Thymus (tissue), 11 donors: ENCODE results near the gene SUSD3. TPM values are rescaled to one million over a fixed set of nuclear protein-coding genes. Genes with fewer than 3 reads are reported as not detected.

Experiments used
- DNase-seq, 9 donors: peaks; one replicate each; pipeline ENCODE4 v3.0.0-alpha.2; 2013; ENCODE audit warnings: low spot score in 9 of 9, low read depth in 6 of 9, missing footprints in 1 of 9
- H3K27ac ChIP-seq, 2 donors: one replicate each; pipeline ENCODE4 v1.5.1; 2013; ENCODE audit warnings: control low read depth in 1 of 2, low read depth in 1 of 2, low read length in 1 of 2, mild to moderate bottlenecking in 1 of 2, moderate library complexity in 1 of 2
- H3K27me3 ChIP-seq, 2 donors: one replicate each; pipeline ENCODE4 v1.5.1; 2013; ENCODE audit warnings: low read length in 1 of 2; ENCODE audit not compliant: control insufficient read depth in 2 of 2, insufficient read depth in 1 of 2
- H3K36me3 ChIP-seq, 2 donors: one replicate each; pipeline ENCODE4 v1.5.1; 2013; ENCODE audit warnings: low read length in 1 of 2, mild to moderate bottlenecking in 1 of 2, moderate library complexity in 1 of 2; ENCODE audit not compliant: control insufficient read depth in 2 of 2, insufficient read depth in 2 of 2
- H3K4me1 ChIP-seq, 2 donors: one replicate each; pipeline ENCODE4 v1.5.1; 2013; ENCODE audit warnings: low read length in 2 of 2; ENCODE audit not compliant: control insufficient read depth in 2 of 2, insufficient read depth in 2 of 2
- H3K4me3 ChIP-seq, 2 donors: one replicate each; pipeline ENCODE4 v1.5.1; 2013; ENCODE audit warnings: low read length in 2 of 2, control low read depth in 1 of 2, mild to moderate bottlenecking in 1 of 2
- H3K9me3 ChIP-seq, 2 donors: one replicate each; pipeline ENCODE4 v1.5.1; 2013; ENCODE audit warnings: low read length in 1 of 2, mild to moderate bottlenecking in 1 of 2; ENCODE audit not compliant: control insufficient read depth in 2 of 2, insufficient read depth in 1 of 2
- WGBS: extraction: QIAGEN DNeasy Blood & Tissue Kit; methylation state at CpG from one replicate; pipeline ENCODE4 v1.1.7; 2013; 5-methylcytosine and 5-hydroxymethylcytosine counted together
- polyA plus RNA-seq: library from polyadenylated mRNA; stranded (reverse); fragments of 200-250 nt; gene quantifications from one replicate; pipeline ENCODE4 v1.2.3, GENCODE V29; 2013
- total RNA-seq: library from RNA; stranded (reverse); fragments of 120-200 nt; gene quantifications from one replicate; pipeline ENCODE4 v1.2.4, GENCODE V29; 2013
- donor health status: healthy.

Gene SUSD3
- total and polyA plus RNA-seq, 2 donors: 31.0 to 43.8 TPM

DNA sequence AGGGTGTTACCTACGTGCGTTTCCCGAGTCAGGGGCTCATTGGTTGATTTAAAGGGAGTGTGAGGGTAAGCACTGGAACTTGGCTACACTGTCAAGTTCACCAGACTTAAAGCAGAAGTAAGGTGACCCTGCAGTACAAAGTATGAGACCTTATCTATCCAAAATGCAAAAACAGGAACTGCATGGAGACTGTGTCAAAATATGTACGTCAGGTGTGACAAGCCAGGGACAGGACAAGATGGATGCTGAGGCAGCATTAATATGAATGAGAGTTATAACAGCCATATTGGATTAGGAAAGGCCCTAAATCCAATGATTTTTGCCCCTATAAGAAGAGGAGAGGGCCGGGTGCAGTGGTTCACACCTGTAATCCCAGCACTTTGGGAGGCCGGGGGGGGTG lies 15.4 kb upstream of the SUSD3 start:
- H3K4me1 ChIP-seq: peaks cover 0 to 1% of the 10 kb centered on the region in 2 donors
- WGBS: 84% methylated on average over 6 of the region's 6 CpGs
- H3K27me3 ChIP-seq: no peaks in the 10 kb centered on the region
- no peaks in the 10 kb centered on the region for H3K9me3 ChIP-seq
- DNase-seq: no peak
- H3K4me3 ChIP-seq: no peak overlapping the region
- H3K27ac ChIP-seq: no peak overlapping the region
- no peaks in the 10 kb centered on the region for H3K36me3 ChIP-seq

- H3K36me3 ChIP-seq: no peaks in the 10 kb centered on the region
- H3K27me3 ChIP-seq: no peaks in the 10 kb centered on the region
- no peaks in the 10 kb centered on the region for H3K4me1 ChIP-seq
- H3K27ac ChIP-seq: no peak overlapping the region
- H3K9me3 ChIP-seq: no peaks in the 10 kb centered on the region
- 99% methylated on average over 2 of the region's 2 CpGs for WGBS
- H3K4me3 ChIP-seq: no peak overlapping the region
- DNase-seq: no peak
Measured at GRCh38 chr9:93045521-93045920, 13.0 kb upstream of the SUSD3 start.

DNA sequence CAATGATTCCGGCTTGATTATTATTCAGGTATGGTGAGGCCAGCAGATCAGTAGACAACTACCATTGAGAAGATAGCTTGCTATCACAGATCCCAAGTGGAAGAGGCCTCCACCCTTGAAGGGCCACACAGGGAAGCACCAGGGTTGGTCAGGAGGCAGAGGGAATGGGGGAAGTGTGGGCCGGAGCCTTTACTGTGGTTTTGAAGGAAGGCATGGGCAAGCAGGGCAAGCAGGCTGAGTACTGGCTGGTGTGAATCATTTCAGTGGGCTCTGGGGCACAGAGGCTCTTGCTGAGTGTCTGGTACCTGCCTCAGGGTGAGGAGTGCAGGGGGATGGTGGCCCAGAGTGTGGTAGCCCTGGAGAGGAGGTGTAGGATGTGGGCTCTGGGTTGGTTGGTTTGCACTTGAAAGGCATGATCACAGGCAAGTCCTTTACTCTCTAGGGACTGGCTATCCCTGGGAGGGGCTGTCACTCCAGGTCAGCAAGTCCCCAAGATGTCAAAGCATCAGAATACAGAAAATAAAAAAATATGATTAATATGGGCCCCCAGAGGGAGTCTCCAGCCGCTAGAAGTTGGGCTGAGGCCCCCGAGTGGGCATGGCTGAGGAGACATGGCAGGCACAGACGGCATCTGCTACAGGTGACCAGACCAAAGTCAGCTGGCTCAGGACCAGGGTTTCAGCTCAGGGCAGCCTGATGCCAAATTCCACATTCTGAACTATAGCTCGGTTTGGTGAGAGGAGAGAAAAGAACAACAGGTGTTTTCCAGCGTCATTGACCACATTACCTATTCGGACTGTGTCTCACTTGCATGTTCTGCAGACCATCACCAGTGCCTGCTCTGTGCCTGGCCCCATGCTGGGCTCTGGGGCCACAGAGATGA lies 9.7 kb upstream of the SUSD3 start:
- Histone ChIP-seq H3K4me1 (peaks cover 3 to 14% of the 10 kb centered on the region in 2 donors), H3K36me3 (no peaks in the 10 kb centered on the region), H3K27me3 (no peaks in the 10 kb centered on the region), H3K4me3 (no peak overlapping the region), H3K9me3 (no peaks in the 10 kb centered on the region), H3K27ac (no peak overlapping the region)
- 94% methylated on average over 8 of the region's 8 CpGs for WGBS
- DNase-seq: no peak

- H3K27me3 ChIP-seq: no peaks in the 10 kb centered on the region
- 96% methylated on average over 4 of the region's 4 CpGs for WGBS
- no peaks in the 10 kb centered on the region for H3K36me3 ChIP-seq
- H3K27ac ChIP-seq: no peak overlapping the region
- no peak overlapping the region for H3K4me3 ChIP-seq
- H3K4me1 ChIP-seq: peaks cover 3 to 20% of the 10 kb centered on the region in 2 donors
- no peaks in the 10 kb centered on the region for H3K9me3 ChIP-seq
- no peak for DNase-seq
Measured at GRCh38 chr9:93049491-93049890, 9.0 kb upstream of the SUSD3 start.

GRCh38 chr9:93050231-93050630 lies 8.3 kb upstream of the SUSD3 start:
- DNase-seq: no peak
- no peaks in the 10 kb centered on the region for H3K27me3 ChIP-seq
- H3K4me1 ChIP-seq: peaks cover 3 to 23% of the 10 kb centered on the region in 2 donors
- WGBS: 98% methylated on average over 4 of the region's 4 CpGs
- H3K4me3 ChIP-seq: no peak overlapping the region
- H3K27ac ChIP-seq: no peak overlapping the region
- H3K9me3 ChIP-seq: no peaks in the 10 kb centered on the region
- no peaks in the 10 kb centered on the region for H3K36me3 ChIP-seq

- H3K27me3 ChIP-seq: no peaks in the 10 kb centered on the region
- H3K9me3 ChIP-seq: no peaks in the 10 kb centered on the region
- no peak overlapping the region for H3K27ac ChIP-seq
- DNase-seq: no peak
- 92% methylated on average over 6 of the region's 6 CpGs for WGBS
- H3K4me3 ChIP-seq: no peak overlapping the region
- no peaks in the 10 kb centered on the region for H3K36me3 ChIP-seq
- H3K4me1 ChIP-seq: peaks cover 3 to 23% of the 10 kb centered on the region in 2 donors
Measured at GRCh38 chr9:93051680-93052089, 6.8 kb upstream of the SUSD3 start.

- H3K9me3 ChIP-seq: no peaks in the 10 kb centered on the region
- H3K4me1 ChIP-seq: peaks cover 11 to 36% of the 10 kb centered on the region in 2 donors
- no peak overlapping the region for H3K27ac ChIP-seq
- H3K36me3 ChIP-seq: no peaks in the 10 kb centered on the region
- DNase-seq: no peak
- H3K27me3 ChIP-seq: no peaks in the 10 kb centered on the region
- WGBS: 56% methylated on average over 15 of the region's 15 CpGs
- H3K4me3 ChIP-seq: no peak overlapping the region
Measured at GRCh38 chr9:93052791-93053540, 5.5 kb upstream of the SUSD3 start.

GRCh38 chr9:93053781-93054331 lies 4.6 kb upstream of the SUSD3 start:
- WGBS: 97% methylated on average over 5 of the region's 5 CpGs
- Histone ChIP-seq H3K27me3 (no peaks in the 10 kb centered on the region), H3K4me3 (no peak overlapping the region), H3K4me1 (peaks cover 14 to 43% of the 10 kb centered on the region in 2 donors), H3K27ac (no peak overlapping the region), H3K9me3 (no peaks in the 10 kb centered on the region), H3K36me3 (no peaks in the 10 kb centered on the region)
- no peak for DNase-seq
